Neuronal stem cell (in vitro differentiated cells): ENCODE data around the gene ZNF559. TPM values are rescaled to one million over a fixed set of nuclear protein-coding genes. Genes with fewer than 3 reads are reported as not detected.
"Not testable (repeated sequence)": the region's sequence is repeated elsewhere in the genome, so short reads cannot be mapped to it uniquely, and the experiment has no call there.

Experiments used
- DNase-seq: peaks from one replicate; pipeline ENCODE4 v3.0.0-alpha.2; 2013; ENCODE audit warnings: low spot score
- H2AFZ ChIP-seq: one replicate; pipeline ENCODE4 v1.6.1; 2013; ENCODE audit warnings: mild to moderate bottlenecking, low read length, inconsistent platforms
- H2AK5ac ChIP-seq: 2 replicates; pipeline ENCODE4 v1.6.1; 2013; ENCODE audit warnings: low read depth, mild to moderate bottlenecking, inconsistent platforms, low read length, moderate library complexity, mixed read lengths
- H2BK120ac ChIP-seq: 2 replicates; pipeline ENCODE4 v1.6.1; 2013; ENCODE audit warnings: low read depth, mild to moderate bottlenecking, inconsistent platforms, low read length, moderate library complexity, mixed read lengths
- H2BK12ac ChIP-seq: one replicate; pipeline ENCODE4 v1.6.1; 2013; ENCODE audit warnings: low read length, inconsistent platforms
- H2BK15ac ChIP-seq: 2 replicates; pipeline ENCODE4 v1.6.1; 2013; ENCODE audit warnings: mild to moderate bottlenecking, low read length, inconsistent platforms, mixed read lengths
- H2BK5ac ChIP-seq: one replicate; pipeline ENCODE4 v1.6.1; 2013; ENCODE audit warnings: inconsistent platforms, mild to moderate bottlenecking, low read length, moderate library complexity
- H3K14ac ChIP-seq: one replicate; pipeline ENCODE4 v1.6.1; 2013; ENCODE audit warnings: low read length, inconsistent platforms
- H3K18ac ChIP-seq: 2 replicates; pipeline ENCODE4 v1.6.1; 2013; ENCODE audit warnings: low read length, inconsistent platforms
- H3K23ac ChIP-seq: 2 replicates; pipeline ENCODE4 v1.6.1; 2013; ENCODE audit warnings: low read depth, mild to moderate bottlenecking, mixed read lengths, low read length, inconsistent platforms; ENCODE audit not compliant: poor library complexity
- H3K27ac ChIP-seq: replicated peaks from 3 replicates; pipeline ENCODE4 v1.5.1; 2013; ENCODE audit warnings: low read length, inconsistent platforms
- H3K27me3 ChIP-seq, 3 experiments: 2 replicates each; pipeline ENCODE4 v1.6.1; 2013; ENCODE audit warnings: low read length in 3 of 3, mild to moderate bottlenecking in 2 of 3, inconsistent platforms in 1 of 3, low read depth in 1 of 3, mixed read lengths in 1 of 3, moderate library complexity in 1 of 3; ENCODE audit not compliant: control insufficient read depth in 3 of 3, insufficient read depth in 3 of 3
- H3K36me3 ChIP-seq, 2 donors: replicated peaks in 1 of 2; 2 replicates each; pipeline ENCODE4 v1.6.1; 2013; ENCODE audit warnings: low read length in 2 of 2; ENCODE audit not compliant: control insufficient read depth in 2 of 2, insufficient read depth in 2 of 2
- H3K4ac ChIP-seq: 2 replicates; pipeline ENCODE4 v1.6.1; 2013; ENCODE audit warnings: inconsistent platforms, mild to moderate bottlenecking, low read length, moderate library complexity
- H3K4me1 ChIP-seq, 2 donors: 1 replicate in 1 of 2; 2 replicates in 1 of 2; pipeline ENCODE4 v1.6.1; 2013; ENCODE audit warnings: low read length in 2 of 2, low read depth in 1 of 2; ENCODE audit not compliant: control insufficient read depth in 2 of 2, insufficient read depth in 1 of 2
- H3K4me2 ChIP-seq: one replicate; pipeline ENCODE4 v1.6.1; 2013; ENCODE audit warnings: mild to moderate bottlenecking, low read length, inconsistent platforms; ENCODE audit not compliant: insufficient read depth, poor library complexity, severe bottlenecking
- H3K4me3 ChIP-seq, 2 donors: 2 replicates each; pipeline ENCODE4 v1.5.1; 2013; ENCODE audit warnings: low read length in 2 of 2, mild to moderate bottlenecking in 2 of 2, inconsistent platforms in 1 of 2, moderate library complexity in 1 of 2
- H3K79me1 ChIP-seq: one replicate; pipeline ENCODE4 v1.6.1; 2013; ENCODE audit warnings: low read depth, mild to moderate bottlenecking, inconsistent platforms, low read length, moderate library complexity
- H3K9ac ChIP-seq: one replicate; pipeline ENCODE4 v1.6.1; 2013; ENCODE audit warnings: mild to moderate bottlenecking, low read depth, low read length, inconsistent platforms; ENCODE audit not compliant: poor library complexity
- H3K9me3 ChIP-seq, 2 donors: replicated peaks in 1 of 2; 2 replicates each; pipeline versions ENCODE3 to v1.6.1; 2013; ENCODE audit warnings: low read length in 2 of 2, mild to moderate bottlenecking in 2 of 2, inconsistent platforms in 1 of 2, low read depth in 1 of 2, mixed read lengths in 1 of 2, moderate library complexity in 1 of 2; ENCODE audit not compliant: control insufficient read depth in 2 of 2, insufficient read depth in 1 of 2
- H4K8ac ChIP-seq: one replicate; pipeline ENCODE4 v1.6.1; 2013; ENCODE audit warnings: low read depth, mild to moderate bottlenecking, inconsistent platforms, low read length, moderate library complexity
- H4K91ac ChIP-seq: one replicate; pipeline ENCODE4 v1.6.1; 2013; ENCODE audit warnings: low read length, low read depth, mild to moderate bottlenecking, inconsistent platforms; ENCODE audit not compliant: poor library complexity
- WGBS, 2 donors: extraction: QIAGEN DNeasy Blood & Tissue Kit; methylation state at CpG; one replicate each; pipeline ENCODE4 v1.1.7; 2013; ENCODE audit warnings: missing lambda C conversion rate in 2 of 2, mixed read lengths in 1 of 2; ENCODE audit not compliant: insufficient read length in 2 of 2, insufficient replicate concordance in 1 of 2; ENCODE audit errors: extremely low coverage in 2 of 2; 5-methylcytosine and 5-hydroxymethylcytosine counted together
- polyA plus RNA-seq, 2 experiments: library from polyadenylated mRNA; stranded (reverse); fragments of 200-250 nt; gene quantifications; one replicate each; pipeline ENCODE4 v1.2.3, GENCODE V29; 2013

Gene ZNF559
- polyA plus RNA-seq (2013, experiment 1 of 2) = 20.0 TPM
- polyA plus RNA-seq (2013, experiment 2 of 2) = 19.2 TPM

DNA sequence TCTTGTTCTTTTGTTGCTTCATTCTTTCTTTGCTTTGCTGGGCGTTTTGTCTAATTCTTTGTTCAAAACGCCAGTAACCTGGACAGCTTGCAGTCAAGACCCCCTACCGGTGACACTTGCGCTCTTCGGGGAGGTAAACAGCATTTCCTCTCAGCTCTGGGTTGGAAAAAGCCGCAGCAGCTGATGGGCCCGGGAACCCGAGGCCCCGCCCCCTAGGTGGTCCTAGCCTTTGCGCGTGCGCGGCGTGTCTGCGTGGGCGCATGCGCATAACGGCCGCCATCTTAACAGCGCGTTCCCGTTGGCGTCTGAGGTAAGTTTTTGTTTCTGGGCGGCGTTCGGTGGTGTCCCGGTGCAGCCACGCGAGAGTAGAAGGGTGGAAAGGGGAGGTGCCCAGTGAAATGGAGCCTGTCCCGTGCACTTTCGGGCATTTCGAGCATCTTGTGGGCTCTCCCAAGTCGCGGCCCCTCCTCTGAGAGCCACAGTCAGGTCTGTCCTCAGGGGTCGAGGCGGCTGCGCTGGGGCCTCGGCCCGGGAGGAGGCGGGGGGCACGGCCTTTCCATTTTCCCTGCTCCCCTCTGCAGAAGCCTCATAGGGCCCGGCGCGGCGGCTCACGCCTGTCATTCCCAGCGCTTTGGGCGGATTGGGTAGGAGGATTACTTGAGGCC lies at the start of gene ZNF559:
TSS of gene ZNF559 (plus strand) at position 261 of the 665 bp plus-strand sequence. CDS start 14,371 bp downstream, outside the sequence.
- DNase-seq = peak; percentile 96

DNA sequence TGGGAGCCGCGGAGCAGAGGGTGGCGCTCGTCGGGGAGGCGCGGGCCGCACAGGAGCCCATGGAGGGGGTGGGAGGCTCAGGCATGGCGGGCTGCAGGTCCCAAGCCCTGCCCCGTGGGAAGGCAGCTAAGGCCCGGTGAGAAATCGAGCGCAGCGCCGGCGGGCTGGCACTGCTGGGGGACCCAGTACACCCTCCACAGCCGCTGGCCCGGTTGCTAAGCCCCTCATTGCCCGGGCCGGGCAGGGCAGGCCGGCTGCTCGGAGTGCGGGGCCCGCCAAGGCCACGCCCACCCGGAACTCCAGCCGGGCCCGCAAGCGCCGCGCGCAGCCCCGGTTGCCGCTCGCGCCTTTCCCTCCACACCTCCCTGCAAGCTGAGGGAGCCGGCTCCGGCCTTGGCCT lies 40.5 kb upstream of the ZNF559 start:
- not testable (repeated sequence) for H3K79me1 ChIP-seq, DNase-seq, H4K8ac ChIP-seq, H2BK5ac ChIP-seq, H2BK120ac ChIP-seq, H3K4me3 ChIP-seq, H2AK5ac ChIP-seq, H3K18ac ChIP-seq, H3K27me3 ChIP-seq, H3K36me3 ChIP-seq, H4K91ac ChIP-seq, H2BK15ac ChIP-seq, H3K4ac ChIP-seq, H3K14ac ChIP-seq, H3K23ac ChIP-seq, H3K4me2 ChIP-seq, H3K4me1 ChIP-seq, H2BK12ac ChIP-seq, H2AFZ ChIP-seq, H3K9ac ChIP-seq, H3K27ac ChIP-seq
- peaks cover 6 to 22% of the 10 kb centered on the region in 2 donors for H3K9me3 ChIP-seq
- no CpG with 5 or more reads among the region's 38 CpGs for WGBS, 2 donors

More for the DNA sequence above, at the start of gene ZNF559:
- Histone ChIP-seq H2AK5ac (peak within 1 kb of the TSS; percentile 40), H3K27ac (peak within 1 kb of the TSS; percentile 95), H3K4me2 (peak within 1 kb of the TSS; percentile 66), H4K8ac (no peak within 1 kb of the TSS), H3K23ac (peak within 1 kb of the TSS; percentile 85), H3K14ac (no peak within 1 kb of the TSS), H3K4me3 (peak within 1 kb of the TSS; percentile 49 to 89), H3K9me3 (peaks cover 16 to 44% of the 10 kb centered on the region in 2 donors), H3K36me3 (peaks cover 5 to 12% of the 10 kb centered on the region in 2 donors), H3K4ac (no peak within 1 kb of the TSS), H2BK15ac (no peak within 1 kb of the TSS), H2AFZ (peak within 1 kb of the TSS; percentile 90), H4K91ac (no peak within 1 kb of the TSS), H2BK120ac (no peak within 1 kb of the TSS), H2BK12ac (no peak within 1 kb of the TSS), H3K9ac (peak within 1 kb of the TSS; percentile 82), H3K79me1 (peaks cover 8% of the 10 kb centered on the region), H3K18ac (peak within 1 kb of the TSS; percentile 95), H3K27me3 (no peaks in the 10 kb centered on the region), H2BK5ac (peak within 1 kb of the TSS; percentile 87), H3K4me1 (peaks cover 0 to 3% of the 10 kb centered on the region in 2 donors)
- WGBS, 2 donors = no CpG with 5 or more reads among the region's 48 CpGs

DNA sequence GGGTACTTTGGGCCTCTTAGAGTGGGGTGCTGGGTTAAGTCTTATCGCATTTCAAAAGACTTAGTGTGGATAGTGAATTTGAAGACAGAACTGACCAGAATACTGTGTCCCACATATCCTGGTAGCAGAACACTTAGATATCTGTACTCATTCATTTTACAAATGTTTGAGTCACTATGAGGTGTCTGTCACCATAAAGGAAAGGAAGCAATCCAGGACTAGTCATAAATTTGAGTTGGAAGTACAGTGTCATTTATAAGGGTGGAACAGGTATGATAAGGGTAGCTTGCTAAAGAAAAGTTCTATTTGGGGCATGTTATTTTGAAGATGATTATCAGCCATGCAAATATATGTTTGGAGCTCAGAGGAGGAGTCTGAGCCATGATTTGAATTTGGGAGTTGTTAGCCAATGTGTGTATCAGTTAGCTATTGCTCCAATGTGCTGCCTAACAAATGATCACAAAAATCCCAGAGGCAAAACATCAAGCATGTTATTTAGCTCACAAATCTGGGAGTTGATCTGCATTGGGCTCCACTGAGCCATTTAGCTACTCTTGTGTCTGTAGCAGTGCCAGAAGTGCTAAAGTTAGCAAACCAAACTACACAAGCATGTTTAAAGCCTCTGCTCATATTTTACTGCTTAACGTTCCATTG lies 34.6 kb upstream of the ZNF559 start:
- Histone ChIP-seq H2AK5ac (no peak overlapping the region), H3K18ac (no peak overlapping the region), H2BK5ac (no peak overlapping the region), H2BK12ac (no peak overlapping the region), H3K4me1 (no peaks in the 10 kb centered on the region), H3K79me1 (no peaks in the 10 kb centered on the region), H2AFZ (no peak overlapping the region), H3K27me3 (no peaks in the 10 kb centered on the region), H2BK15ac (no peak overlapping the region), H4K91ac (no peak overlapping the region), H3K27ac (no peak overlapping the region), H3K36me3 (peaks cover 0 to 14% of the 10 kb centered on the region in 2 donors), H2BK120ac (no peak overlapping the region), H3K4ac (no peak overlapping the region), H3K9ac (no peak overlapping the region), H3K23ac (no peak overlapping the region), H3K4me2 (no peak overlapping the region), H3K9me3 (peaks cover 19 to 41% of the 10 kb centered on the region in 2 donors), H3K4me3 (no peak overlapping the region), H3K14ac (no peak overlapping the region), H4K8ac (no peak overlapping the region)
- no CpG with 5 or more reads among the region's 2 CpGs for WGBS, 2 donors
- no peak for DNase-seq

DNA sequence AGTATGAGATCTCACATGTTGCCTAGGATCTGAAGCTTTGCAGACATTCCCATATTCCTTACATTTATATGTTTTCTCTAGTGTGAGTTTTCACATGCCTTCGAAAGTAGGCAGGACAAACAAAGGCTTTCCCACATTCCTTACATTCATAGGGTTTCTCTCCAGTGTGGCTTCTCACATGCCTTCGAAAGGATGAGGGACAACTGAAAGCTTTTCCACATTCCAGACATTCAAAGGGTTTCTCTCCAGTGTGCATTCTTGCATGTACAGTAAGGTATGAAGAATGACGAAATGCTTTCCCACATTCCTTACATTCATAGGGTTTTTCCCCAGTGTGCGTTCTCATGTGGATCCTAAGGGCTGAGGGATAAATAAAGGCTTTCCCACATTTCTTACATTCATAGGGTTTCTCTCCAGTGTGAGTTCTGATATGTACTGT lies 28.5 kb upstream of the ZNF559 start:
- Histone ChIP-seq H3K36me3 (peaks cover 17 to 65% of the 10 kb centered on the region in 2 donors), H3K27me3 (peaks cover 0 to 3% (median 0%) of the 10 kb centered on the region in 3 experiments), H3K4me2 (no peak overlapping the region), H3K27ac (no peak overlapping the region), H4K91ac (no peak overlapping the region), H2BK12ac (no peak overlapping the region), H3K9ac (no peak overlapping the region), H2AFZ (no peak overlapping the region), H2BK120ac (no peak overlapping the region), H3K9me3 (peaks cover 36 to 86% of the 10 kb centered on the region in 2 donors), H3K23ac (no peak overlapping the region), H3K79me1 (no peaks in the 10 kb centered on the region), H2BK15ac (no peak overlapping the region), H3K4ac (no peak overlapping the region), H3K4me3 (no peak overlapping the region), H2BK5ac (no peak overlapping the region), H3K14ac (no peak overlapping the region), H3K4me1 (no peaks in the 10 kb centered on the region), H2AK5ac (no peak overlapping the region), H4K8ac (no peak overlapping the region), H3K18ac (no peak overlapping the region)
- no peak for DNase-seq
- no CpG with 5 or more reads among the region's 4 CpGs for WGBS, 2 donors
